Activated naive CD4-positive, alpha-beta T cell treated with anti-CD3 and anti-CD28 coated beads for 36 hours (primary cell): ENCODE measurements around the gene OR4E1. TPM values are rescaled to one million over a fixed set of nuclear protein-coding genes. Genes with fewer than 3 reads are reported as not detected.
"Not testable (repeated sequence)": the region's sequence is repeated elsewhere in the genome, so short reads cannot be mapped to it uniquely, and the experiment has no call there.

ENCODE experiments used
- CTCF ChIA-PET: fragments of 350-600 bp; sonication (Branson Sonifier 250); formaldehyde crosslinking; loops from one replicate; lab custom pipeline; 2021; ENCODE audit warnings: antibody characterized with exemption; lab: Charles Lee
- DNase-seq: peaks from one replicate; pipeline ENCODE4 v3.0.0-alpha.2; 2020
- H3K27ac Mint-ChIP-seq: one replicate; pipeline ENCODE4 v1.8.0; 2021; ENCODE audit warnings: mild to moderate bottlenecking, mixed read lengths
- H3K27me3 Mint-ChIP-seq: one replicate; pipeline ENCODE4 v1.8.0; 2021; ENCODE audit warnings: low read depth, mixed read lengths
- H3K36me3 Mint-ChIP-seq: one replicate; pipeline ENCODE4 v1.8.0; 2021; ENCODE audit warnings: low read depth, mixed read lengths
- H3K4me1 Mint-ChIP-seq: one replicate; pipeline ENCODE4 v1.8.0; 2021; ENCODE audit warnings: low read depth, mixed read lengths
- H3K4me3 Mint-ChIP-seq: one replicate; pipeline ENCODE4 v1.8.0; 2021; ENCODE audit warnings: mild to moderate bottlenecking, moderate library complexity, mixed read lengths
- H3K9me3 Mint-ChIP-seq: one replicate; pipeline ENCODE4 v1.8.0; 2021; ENCODE audit warnings: mixed read lengths
- intact Hi-C: fragments of 100-400 bp; cut with micrococcal nuclease; formaldehyde crosslinking; loops from one replicate; pipeline ENCODE4 v1.15.1; 2023
- total RNA-seq, 2 experiments: library from RNA; stranded (reverse); gene quantifications; one replicate each; pipeline ENCODE4 v1.2.3, GENCODE V29; 2021

Gene OR4E1
- total RNA-seq, 2 experiments from 2014 or later = 0.10 to 0.14 TPM

- no peak for DNase-seq
- CTCF ChIA-PET = no interaction called here
- no peaks in the 10 kb centered on the region for H3K36me3 Mint-ChIP-seq
- no peaks in the 10 kb centered on the region for H3K4me1 Mint-ChIP-seq
- no peak overlapping the region for H3K27ac Mint-ChIP-seq
- H3K9me3 Mint-ChIP-seq = no peaks in the 10 kb centered on the region
- H3K27me3 Mint-ChIP-seq = peaks cover 14% of the 10 kb centered on the region
- intact Hi-C loops = no loop called here
- H3K4me3 Mint-ChIP-seq = no peak overlapping the region
These were observed 26.2 kb downstream of the OR4E1 start for GRCh38 chr14:21647380-21647779.

GRCh38 chr14:21643407-21643806 is 30.2 kb downstream of the OR4E1 start:
- peaks cover 6% of the 10 kb centered on the region for H3K27me3 Mint-ChIP-seq
- intact Hi-C loops = loop anchor here (5.0 kb wide), 2 partner anchors 889 to 914 kb away; no protein-coding TSS in a partner anchor
- H3K4me3 Mint-ChIP-seq = peak overlapping the region; percentile 47
- CTCF ChIA-PET = interaction anchor here (0.5 to 1.3 kb wide), 3 partner anchors 22 to 91 kb away, joined by 3 to 4 read pairs (median 3); no protein-coding TSS in a partner anchor
- H3K36me3 Mint-ChIP-seq = no peaks in the 10 kb centered on the region
- peak overlapping the region; percentile 75 for H3K27ac Mint-ChIP-seq
- peaks cover 3% of the 10 kb centered on the region for H3K4me1 Mint-ChIP-seq
- DNase-seq = no peak
- no peaks in the 10 kb centered on the region for H3K9me3 Mint-ChIP-seq

DNA sequence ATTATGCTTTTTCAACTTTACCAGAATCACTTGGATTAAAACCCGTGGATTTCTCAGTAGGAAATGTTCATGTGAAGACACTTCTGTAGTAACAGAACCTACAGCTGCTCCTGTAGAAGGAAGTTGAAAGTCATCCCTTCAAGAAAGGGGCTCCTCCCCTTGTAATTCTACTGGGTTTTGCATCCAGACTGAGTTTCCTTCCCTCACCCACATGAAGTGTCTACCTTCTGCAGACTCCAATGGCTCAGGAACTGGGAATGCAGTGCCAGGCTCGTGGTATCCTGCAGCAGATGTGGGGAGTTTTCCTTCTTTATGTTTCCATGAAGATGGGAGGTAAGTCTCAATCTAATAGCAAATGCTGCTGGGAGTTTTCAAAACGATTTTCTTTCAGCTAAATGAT is 30.9 kb downstream of the OR4E1 start:
- Mint-ChIP-seq H3K27me3 (peaks cover 3% of the 10 kb centered on the region), H3K9me3 (no peaks in the 10 kb centered on the region), H3K4me3 (peak overlapping the region; percentile 46), H3K4me1 (peaks cover 3% of the 10 kb centered on the region), H3K36me3 (no peaks in the 10 kb centered on the region), H3K27ac (peak overlapping the region; percentile 59)
- CTCF ChIA-PET = interaction anchor here (1.3 kb wide), 1 partner anchor 68 kb away, joined by 4 read pairs; no protein-coding TSS in a partner anchor
- intact Hi-C loops = loop anchor here (5.0 kb wide), 2 partner anchors 890 to 915 kb away; no protein-coding TSS in a partner anchor
- DNase-seq = no peak

DNA sequence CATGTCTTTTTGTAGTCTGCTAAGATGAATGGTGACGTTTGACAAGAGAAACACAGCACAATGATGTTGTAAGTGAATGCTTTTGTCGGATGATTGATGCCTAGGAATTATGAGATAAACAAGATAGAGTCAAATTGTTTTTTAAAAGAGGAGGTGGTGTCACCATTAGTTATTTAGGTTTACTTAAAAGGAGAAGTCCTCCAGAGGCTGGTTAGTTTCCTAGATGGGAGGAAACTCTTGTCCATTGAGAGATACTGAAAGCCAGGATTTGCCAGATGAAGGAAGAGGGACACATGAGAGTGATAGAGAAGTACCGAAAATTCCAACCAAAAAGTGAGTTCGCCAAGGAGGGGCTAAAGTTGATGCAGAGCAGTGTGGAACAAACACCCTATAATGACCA is 38.8 kb downstream of the OR4E1 start, which contains the start of gene OR10G2:
Gene OR10G2 (minus strand): TSS at position 101 of the 400 bp plus-strand sequence. CDS start 98 bp downstream, at position 3.
- no peak within 1 kb of the TSS for H3K27ac Mint-ChIP-seq
- CTCF ChIA-PET = interaction anchor here (0.6 kb wide), 1 partner anchor 1142 kb away, joined by 3 read pairs; no protein-coding TSS in a partner anchor
- H3K27me3 Mint-ChIP-seq = peaks cover 5% of the 10 kb centered on the region
- no peak within 1 kb of the TSS for H3K4me3 Mint-ChIP-seq
- no peaks in the 10 kb centered on the region for H3K4me1 Mint-ChIP-seq
- no peaks in the 10 kb centered on the region for H3K36me3 Mint-ChIP-seq
- no peaks in the 10 kb centered on the region for H3K9me3 Mint-ChIP-seq
- intact Hi-C loops = no loop called here
- DNase-seq = no peak

- no peak for DNase-seq
- no peak overlapping the region for H3K4me3 Mint-ChIP-seq
- no peaks in the 10 kb centered on the region for H3K4me1 Mint-ChIP-seq
- H3K36me3 Mint-ChIP-seq = no peaks in the 10 kb centered on the region
- CTCF ChIA-PET = no interaction called here
- no peaks in the 10 kb centered on the region for H3K9me3 Mint-ChIP-seq
- intact Hi-C loops = no loop called here
- peaks cover 8% of the 10 kb centered on the region for H3K27me3 Mint-ChIP-seq
- H3K27ac Mint-ChIP-seq = no peak overlapping the region
These were observed 42.5 kb downstream of the OR4E1 start for GRCh38 chr14:21631084-21631483.

DNA sequence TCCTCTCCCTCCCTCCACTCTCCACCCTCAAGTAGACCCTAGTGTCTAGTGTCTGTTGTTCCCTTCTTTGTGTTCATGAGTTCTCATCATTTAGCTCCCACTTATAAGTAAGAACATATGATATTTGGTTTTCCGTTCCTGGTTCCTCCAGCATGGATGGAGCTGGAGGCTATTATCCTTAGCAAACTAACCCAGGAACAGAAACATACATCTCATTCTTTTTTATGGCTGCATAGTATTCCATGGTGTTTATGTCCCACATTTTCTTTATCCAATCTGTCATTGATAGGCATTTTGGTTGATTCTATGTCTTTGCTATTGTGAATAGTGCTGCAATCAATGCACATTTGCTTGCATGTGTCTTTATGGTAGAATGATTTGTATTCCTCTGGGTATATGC is 43.1 kb downstream of the OR4E1 start:
- H3K27me3 Mint-ChIP-seq, H3K4me1 Mint-ChIP-seq, H3K4me3 Mint-ChIP-seq, H3K9me3 Mint-ChIP-seq, intact Hi-C loops, DNase-seq, H3K27ac Mint-ChIP-seq, H3K36me3 Mint-ChIP-seq: not testable (repeated sequence)
- CTCF ChIA-PET = interaction anchor here (0.7 kb wide), 1 partner anchor 1085 kb away, joined by 5 read pairs; no protein-coding TSS in a partner anchor

DNA sequence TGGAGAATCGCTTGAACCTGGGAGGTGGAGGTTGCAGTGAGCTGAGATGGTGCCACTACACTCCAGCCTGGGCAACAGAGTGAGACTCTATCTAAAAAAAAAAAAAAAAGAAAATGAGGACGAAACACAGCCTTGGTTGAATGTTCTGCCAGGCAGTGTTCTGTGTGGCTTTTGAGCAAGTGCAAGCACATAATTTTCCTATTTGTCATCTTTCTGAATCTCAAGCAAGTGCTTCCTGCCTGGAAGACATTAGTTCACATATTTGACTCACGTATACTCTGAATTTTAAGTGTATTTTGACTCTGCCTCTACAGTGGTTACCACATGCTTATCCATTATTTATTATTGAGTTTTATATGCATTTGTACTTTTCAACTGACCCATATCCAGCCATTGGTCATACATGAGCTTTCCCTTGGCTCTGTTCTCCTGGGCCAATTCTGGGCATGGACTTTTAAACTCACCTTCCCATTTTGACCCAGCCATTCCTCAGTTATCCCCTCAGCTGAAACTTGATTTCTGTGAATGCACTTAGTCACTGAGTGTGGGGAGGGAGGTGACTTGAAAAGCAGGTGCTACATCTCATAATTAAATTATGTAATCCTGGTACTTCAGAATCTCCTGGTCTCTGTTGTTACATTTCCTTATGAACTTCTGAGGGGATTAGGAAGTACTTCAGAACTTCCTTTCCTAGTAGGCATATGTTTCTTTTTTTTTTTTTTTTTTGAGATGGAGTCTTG is 47.0 kb downstream of the OR4E1 start:
- Mint-ChIP-seq H3K4me3 (no peak overlapping the region), H3K36me3 (no peaks in the 10 kb centered on the region), H3K27me3 (peaks cover 10% of the 10 kb centered on the region), H3K27ac (no peak overlapping the region), H3K9me3 (no peaks in the 10 kb centered on the region), H3K4me1 (no peaks in the 10 kb centered on the region)
- CTCF ChIA-PET = no interaction called here
- no peak for DNase-seq
- intact Hi-C loops = no loop called here

Other genes with a start within 250 kb of the OR4E1 start
- 10 to 100 TPM; 73.9 to 75.5 TPM for gene CHD8, start 217.7 kb downstream of the OR4E1 start, total RNA-seq
- gene RAB2B, start 196.9 kb downstream of the OR4E1 start, total RNA-seq = 10 to 100 TPM; 20.5 to 21.4 TPM
- 10 to 100 TPM; 57.4 to 58.6 TPM for gene TOX4, start 196.6 kb downstream of the OR4E1 start, total RNA-seq
- 10 to 100 TPM; 60.6 TPM for gene METTL3, start 162.5 kb downstream of the OR4E1 start, total RNA-seq
- 1 to 10 TPM; 3.1 to 4.1 TPM for gene SALL2, start 147.5 kb downstream of the OR4E1 start, total RNA-seq
- not detected for gene OR10G3, start 93.7 kb downstream of the OR4E1 start, total RNA-seq
- not detected for gene OR10G2, start 38.9 kb downstream of the OR4E1 start, total RNA-seq
- not detected for gene OR4E2, start 20.0 kb downstream of the OR4E1 start, total RNA-seq